GM19455 (cell line): ENCODE measurements around the gene USP7.
"Not testable (repeated sequence)": the region's sequence is repeated elsewhere in the genome, so short reads cannot be mapped to it uniquely, and the experiment has no call there.

Experiments
- ATAC-seq: cut with Tn5 transposase; IDR thresholded peaks from one replicate; pipeline ENCODE4 v1.9.1; 2021; ENCODE audit not compliant: unreplicated experiment

The USP7 gene

DNA sequence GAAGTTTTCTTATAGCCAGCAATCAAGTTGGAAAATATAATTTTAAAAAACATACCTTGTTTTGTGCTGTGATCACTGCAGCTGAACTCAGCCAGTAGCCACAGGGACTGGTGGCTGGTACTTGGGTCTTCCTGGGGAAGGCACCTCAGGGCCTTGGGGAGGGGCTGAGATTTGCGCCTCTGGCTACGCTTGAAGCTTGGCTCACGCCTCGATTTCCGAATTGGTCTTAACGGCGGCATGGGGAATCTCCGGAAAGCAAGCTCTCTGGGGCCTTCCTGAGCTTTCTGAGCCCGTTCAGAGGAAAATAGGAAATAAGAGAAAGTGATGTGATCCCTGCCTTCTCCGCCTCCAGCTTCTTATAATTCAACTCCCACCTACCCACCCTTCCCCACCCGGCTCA is 11.3 kb upstream of the USP7 start:
- no peak for ATAC-seq

DNA sequence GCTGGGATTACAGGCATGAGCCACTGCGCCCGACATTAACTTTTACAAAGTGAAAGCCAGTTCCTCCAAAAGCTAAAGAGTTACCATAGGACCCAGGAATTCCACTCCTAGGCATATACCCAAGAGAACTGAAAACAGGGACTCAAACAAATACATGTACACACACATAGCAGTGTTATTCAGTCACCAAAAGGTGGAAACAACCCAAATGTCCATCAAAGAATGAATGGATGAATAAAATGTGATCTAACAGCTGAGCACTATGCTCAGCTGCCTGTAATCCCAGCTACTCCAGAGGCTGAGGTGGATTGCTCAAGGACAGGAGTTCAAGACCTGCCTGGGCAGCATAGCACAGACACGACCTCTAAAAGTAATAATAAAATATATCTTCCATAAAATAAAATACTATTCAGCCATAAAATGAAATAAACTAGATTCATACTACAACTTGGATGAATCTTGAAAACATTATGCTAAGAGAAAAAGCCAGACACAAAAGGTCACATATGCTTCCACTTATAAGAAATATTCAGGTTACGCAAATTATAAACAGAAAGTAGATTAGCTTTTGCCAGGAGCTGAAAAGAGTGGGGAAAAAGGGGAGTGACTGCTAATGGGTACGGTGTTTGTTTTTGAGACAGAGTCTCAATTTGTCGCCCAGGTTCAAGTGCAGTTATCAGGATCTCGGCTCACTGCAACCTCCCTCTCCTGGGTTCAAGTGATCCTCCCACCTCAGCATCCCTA is 9.3 kb upstream of the USP7 start:
- no peak for ATAC-seq

DNA sequence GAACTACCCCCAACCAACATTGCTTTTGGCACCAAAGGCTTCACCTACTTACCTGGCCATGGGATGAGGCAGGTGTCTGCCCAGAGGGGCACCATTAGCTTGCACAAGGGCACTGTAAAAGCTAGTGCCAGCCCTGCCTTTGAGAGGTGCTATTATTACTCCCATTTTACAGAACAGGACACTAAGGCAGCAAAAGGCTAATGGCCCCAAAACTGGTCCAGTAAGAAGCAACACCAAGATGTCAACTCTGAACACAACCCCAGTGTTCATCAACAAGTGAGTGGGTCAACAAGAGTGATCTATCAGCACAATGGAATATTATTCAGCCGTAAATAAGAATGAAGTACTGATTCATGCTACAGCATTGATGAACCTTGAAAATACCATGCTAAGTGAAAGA is 7.7 kb upstream of the USP7 start:
- no peak for ATAC-seq

DNA sequence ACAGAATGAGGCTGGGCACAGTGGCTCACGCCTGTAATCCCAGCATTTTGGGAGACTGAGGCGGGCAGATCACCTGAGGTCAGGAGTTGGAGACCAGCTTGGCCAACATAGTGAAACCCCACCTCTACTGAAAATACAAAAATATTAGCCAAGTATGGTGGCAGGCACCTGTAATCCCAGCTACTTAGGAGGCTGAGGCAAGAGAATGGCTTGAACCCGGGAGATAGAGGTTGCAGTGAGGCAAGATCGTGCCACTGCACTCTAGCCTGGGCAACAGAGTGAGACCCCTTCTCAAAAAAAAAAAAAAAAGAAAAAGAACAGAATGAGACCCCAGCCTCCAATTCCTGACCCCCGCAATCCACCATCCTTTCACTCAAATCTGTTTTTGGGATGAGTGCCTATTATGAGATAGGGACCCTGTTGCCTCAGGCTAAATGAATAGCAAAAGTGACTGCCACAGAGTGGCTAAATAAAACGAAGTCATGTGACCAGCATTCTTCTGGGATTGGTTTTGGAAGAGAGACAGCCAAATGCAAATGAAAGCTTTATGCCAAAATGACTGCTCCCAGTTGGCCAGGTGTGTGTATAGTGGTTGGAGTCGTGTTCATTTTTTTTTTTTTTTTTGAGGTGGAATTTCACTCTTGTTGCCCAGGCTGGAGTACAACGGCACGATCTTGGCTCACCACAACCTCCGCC is 5.6 kb upstream of the USP7 start:
- not testable (repeated sequence) for ATAC-seq

DNA sequence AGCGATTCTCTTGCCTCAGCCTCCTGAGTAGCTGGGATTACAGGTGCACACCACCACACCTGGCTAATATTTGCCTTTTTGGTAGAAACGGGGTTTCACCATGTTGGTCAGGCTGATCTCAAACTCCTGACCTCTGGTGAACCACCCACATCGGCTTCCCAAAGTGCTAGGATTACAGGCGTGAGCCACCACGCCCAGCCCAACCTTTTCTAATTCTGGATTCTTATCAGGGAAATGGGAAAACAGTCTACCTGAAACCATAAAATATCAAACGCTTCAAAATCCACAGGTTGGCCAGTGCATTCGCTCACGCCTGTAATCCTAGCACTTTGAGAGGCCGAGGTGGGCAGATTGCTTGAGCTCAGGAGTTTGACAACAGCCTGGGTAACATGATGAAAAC is 4.3 kb upstream of the USP7 start:
- not testable (repeated sequence) for ATAC-seq

DNA sequence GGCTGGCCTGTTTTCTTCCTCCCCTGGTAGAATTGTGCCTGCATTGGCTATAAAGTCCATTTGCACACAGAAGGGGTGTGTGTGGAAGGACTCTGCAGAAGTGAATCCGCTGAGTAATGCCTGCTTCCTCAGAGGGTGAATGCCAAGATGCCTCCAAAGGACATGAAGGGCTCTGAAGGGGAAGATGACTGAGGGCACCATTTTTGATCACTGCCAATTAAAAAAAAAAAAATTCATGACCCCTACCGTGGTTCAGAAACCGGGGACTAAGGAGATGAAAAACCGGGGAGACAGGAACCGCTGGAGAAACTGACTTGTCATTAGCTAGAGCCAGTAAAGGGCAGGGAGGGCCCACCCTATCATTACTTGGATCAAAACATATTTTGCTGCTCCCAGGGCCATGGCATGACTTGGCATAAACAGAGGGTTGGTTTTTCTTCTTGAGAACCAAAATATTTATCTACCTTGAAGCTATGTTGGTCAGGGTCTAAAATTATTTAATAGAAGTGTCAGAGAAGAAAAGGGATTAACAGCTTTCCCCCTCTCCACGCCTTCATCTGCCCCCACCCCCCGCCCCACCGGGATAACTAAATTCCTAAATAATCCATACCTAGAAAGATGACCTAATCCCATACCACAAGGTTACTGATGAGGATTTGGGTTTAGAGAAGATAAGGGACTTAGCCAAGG is 3.6 kb upstream of the USP7 start:
- ATAC-seq, result no peak

DNA sequence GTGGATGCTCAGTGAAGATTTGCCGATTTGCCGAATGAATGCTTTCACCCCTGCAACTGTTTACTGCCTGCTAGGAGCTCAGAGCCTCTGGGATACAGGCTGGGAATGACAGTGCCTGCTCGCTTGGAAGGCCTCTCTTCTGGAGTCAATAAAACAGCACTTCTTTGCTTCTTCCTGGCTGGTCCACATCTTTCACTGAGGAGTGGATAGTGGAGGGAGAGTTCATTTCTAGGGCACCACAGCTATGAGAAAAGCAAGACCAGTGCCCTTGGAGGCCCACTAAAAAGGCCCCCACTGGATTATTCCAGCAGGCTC is 3.1 kb upstream of the USP7 start:
- ATAC-seq, result no peak

DNA sequence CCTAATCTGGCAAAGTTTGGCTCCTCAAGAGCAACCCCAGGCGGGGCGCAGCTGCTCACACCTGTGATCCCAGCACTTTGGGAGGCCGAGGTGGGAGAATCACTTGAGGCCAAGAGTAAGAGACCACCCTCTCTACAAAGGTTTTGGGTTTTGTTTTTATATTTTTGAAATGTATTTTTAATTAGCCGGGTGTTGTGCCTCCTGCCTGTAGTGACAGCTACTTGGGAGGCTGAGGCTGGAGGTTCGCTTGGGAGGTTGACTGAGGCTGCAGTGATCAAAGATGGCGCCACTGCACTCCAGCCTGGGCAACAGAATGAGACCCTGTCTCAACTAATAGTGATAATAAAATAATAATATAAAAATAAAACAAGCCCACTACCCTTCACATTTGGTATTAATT is 756 bp upstream of the USP7 start:
- no peak for ATAC-seq

DNA sequence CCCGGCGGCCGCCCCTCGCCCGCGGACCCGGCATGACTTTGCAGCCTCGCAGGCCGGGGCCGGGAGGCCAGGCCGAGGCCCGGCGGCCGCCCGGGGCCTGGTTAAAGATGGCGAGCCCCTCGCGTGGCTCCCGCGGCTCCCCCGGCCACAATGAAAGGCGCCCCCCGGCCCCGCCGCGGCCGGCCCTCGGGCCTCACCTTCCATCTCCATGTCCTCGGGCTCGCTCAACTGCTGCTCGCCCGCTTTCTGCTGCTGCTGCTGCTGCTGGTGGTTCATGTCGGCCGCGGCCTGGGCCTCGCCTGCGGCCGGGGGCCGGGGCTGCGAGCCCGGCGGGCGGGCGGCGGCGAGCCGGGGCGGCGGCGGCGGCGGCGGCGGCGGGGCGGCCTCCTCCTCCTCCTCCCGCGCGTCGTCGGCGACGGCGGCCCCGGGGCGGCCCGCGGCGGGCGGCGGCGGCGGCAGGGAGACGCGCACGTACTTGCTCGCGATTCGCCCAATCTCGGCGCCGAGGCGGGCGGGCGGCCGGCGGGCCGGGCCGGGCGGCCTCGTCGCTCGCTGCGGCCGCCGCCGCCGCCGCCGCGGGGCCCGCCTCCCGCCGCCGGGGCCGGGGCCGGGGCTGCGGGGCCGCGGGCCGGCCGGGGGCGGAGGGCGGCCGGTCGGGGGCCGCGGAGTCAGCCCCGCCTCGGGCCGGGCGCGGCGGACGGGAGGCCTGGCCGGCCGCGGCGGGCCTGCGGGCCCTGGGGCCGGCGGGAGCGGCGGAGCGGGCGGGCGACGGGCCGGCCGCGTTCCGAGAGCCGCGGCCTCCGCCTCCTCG is 491 bp downstream of the USP7 start:
- peak; percentile 1 for ATAC-seq

DNA sequence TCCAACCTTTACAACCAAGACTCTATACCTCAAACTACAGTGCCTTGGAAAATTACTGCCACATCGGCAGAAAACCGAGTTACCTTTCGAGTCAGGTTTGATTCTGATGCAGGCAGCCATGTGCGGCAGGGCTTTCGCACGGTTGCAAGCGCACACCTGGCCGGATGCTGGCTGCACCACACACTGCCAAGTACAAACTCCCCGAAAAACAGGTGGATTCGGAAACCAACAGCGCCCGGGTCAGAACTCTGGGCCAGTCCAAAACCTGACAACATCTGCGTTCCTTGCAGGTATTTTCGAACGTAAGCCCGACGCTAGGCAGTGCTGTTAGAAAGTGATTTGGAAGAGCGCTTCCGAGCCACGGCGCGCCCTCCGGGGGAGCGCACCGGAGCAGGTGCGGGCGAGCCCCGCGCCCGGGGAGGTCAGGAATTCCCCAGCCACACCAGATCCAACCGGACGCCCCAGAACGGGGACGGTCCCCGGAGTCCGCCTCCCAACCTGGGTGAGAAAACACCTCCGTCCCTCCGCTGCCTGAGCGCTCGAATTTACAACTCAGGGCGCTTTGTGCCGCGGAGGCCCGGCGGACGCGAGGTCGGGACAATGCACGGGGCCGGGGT is 1.2 kb downstream of the USP7 start:
- peak; percentile 39 for ATAC-seq

DNA sequence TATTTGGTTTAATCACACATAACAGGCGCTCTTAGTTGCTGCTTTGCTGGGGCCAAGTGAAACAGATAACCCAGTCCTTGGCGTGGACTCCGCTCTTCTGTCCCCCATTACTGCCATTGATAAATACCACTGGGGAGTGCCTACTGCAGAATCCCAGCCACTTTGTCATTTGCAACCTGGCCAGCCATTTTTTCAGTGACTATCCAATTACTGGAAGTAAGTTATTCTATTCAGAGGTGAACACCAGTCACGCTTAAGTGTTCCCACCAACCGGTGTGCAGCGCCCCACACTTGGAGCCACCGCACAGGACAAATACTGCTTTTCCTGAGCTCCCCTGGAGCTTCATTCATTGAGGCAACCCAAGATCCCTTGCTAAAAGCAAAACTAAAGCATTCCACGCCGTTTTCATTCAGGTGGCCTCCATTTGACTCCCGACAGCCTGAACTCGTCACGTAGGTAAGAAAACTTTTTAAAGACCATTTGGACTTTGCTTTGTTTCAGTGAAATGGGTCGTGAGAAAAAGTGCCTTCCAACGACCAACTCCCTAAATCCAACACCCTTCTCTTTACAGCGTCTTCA is 1.8 kb downstream of the USP7 start:
- no peak for ATAC-seq

DNA sequence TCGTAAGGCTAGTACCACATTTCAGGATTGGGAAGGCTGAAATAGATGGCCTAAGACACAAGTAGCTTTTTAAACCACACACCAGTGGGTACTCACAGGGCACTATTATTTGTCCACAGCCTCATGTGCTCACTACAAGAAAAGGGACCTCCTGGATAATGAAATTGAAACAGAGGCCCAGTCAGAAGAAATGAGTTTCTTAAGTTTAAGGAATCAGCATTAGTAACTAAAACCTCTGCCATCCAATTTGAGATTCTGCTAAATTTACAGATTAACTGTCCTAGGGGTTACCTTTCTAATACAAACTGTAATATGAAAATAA is 3.0 kb downstream of the USP7 start:
- ATAC-seq, result no peak

DNA sequence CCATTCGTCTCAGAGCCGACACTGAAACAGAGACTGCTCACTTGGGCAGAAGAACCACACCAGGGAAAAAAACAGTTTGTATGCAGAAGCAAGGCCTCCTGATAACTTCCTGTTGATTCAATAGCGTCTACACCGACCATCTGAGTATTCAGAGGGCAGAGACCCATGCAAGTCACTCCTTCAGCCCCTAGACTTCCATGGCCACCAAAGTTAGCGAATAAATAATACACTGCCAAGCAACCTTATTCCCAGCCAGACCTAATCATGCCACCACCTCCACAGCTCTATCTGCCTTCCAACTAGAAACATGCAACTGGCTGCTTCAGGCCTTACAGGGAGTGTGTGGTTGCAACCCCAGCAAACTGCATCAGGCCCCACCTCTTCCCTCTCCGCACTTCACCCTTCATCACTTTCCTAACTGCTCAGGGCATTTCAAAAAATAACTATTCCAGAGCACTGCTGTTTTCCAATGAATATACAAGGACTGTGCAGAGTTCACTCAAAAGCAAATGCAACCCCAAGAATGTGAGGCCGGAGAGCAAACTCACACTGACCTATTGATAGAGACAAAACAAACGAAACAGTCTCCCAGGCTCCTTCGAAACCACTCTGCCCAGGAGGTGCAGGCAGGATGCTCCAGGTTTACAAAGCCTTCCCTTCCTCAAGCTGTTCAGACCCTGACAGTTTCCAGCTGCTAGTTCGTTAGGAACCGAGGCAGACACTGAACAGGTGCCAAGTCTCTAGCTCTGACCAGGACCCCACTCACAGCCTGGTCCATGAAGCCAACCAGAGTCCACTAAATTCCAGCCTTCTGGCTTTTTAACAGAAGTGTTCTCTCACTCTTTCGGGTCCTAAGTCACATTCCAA is 3.6 kb downstream of the USP7 start:
- no peak for ATAC-seq

DNA sequence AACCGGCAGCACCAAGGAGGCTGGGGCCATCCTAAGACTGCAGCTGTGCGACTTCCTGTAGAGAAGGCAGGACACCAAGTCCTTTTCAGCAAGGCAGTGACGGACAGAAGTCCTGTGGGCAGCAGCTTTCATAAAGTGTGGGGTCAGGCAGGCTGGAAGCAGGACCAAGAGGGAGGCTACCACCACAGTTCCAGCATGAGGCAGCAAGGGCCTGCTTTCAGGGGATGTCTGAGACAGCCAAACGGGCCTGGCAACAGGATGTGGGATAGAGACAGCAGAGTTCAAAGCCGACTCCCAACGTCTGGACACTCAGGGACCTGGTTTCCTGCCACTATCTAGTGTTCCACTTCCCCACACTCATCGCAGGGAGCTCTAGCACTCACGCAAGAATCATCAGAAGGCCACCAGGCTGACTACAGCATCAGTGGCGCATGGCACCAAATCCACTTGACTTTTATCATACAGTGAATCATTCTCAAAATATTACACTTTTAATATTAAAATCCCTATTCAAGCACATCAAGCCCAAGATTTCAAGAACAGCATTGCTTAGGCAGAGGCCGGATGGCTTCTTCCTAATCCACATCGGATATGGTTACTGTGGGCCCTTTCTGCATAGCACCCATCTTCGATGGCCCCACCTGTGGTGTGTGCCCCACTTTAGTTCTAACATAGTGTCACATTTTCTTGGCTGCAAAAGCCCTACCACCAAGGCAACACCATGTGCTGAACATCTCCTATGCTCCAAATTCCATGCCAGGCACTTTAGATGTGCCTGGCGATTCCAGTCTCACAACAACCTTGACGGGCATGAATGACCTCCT is 5.2 kb downstream of the USP7 start:
- ATAC-seq, result no peak

DNA sequence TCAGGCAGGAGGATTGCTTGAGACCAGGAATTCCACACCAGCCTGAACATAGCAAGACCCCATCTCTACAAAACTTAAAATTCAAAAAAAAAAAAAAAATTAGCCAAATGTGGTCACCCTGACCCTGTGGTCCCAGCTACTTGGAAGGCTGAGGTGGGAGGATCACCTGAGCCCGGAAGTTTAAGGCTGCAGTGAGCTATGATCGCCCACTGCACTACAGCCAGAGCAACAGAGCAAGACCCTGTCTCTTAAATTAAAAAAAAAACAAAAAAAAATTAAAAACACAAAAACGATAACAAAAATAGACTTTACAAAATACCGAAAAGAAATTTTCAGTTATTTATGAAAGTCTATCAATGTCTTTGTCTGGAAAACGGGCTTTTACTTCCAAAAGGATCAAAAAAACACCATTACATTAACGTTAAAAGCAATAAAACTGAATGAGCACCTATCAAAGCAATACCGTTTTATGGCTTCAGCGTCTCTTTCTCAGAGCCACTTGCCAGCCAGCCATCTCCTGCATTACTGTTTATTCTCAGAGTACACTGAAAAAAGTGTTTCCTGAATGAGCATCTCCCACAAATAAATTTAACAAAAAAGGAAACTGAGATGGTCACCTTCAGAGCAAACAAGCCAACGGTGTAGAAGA is 6.1 kb downstream of the USP7 start:
- ATAC-seq, result no peak

DNA sequence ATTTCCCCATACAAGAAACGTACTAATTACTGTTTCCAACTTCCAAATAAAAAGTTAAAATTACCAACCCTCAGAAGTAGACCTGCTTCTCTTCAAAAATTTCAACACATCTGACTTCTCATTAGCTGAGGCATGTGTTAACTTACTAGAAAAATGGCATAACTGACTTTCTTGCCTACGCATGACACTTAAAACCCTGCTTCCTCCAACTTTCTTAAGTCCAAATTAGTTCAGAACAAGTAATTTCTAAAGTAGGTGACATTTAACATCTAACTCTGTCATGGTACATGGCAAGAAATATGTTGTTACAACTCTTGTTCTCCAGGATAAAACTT is 6.7 kb downstream of the USP7 start:
- no peak for ATAC-seq

DNA sequence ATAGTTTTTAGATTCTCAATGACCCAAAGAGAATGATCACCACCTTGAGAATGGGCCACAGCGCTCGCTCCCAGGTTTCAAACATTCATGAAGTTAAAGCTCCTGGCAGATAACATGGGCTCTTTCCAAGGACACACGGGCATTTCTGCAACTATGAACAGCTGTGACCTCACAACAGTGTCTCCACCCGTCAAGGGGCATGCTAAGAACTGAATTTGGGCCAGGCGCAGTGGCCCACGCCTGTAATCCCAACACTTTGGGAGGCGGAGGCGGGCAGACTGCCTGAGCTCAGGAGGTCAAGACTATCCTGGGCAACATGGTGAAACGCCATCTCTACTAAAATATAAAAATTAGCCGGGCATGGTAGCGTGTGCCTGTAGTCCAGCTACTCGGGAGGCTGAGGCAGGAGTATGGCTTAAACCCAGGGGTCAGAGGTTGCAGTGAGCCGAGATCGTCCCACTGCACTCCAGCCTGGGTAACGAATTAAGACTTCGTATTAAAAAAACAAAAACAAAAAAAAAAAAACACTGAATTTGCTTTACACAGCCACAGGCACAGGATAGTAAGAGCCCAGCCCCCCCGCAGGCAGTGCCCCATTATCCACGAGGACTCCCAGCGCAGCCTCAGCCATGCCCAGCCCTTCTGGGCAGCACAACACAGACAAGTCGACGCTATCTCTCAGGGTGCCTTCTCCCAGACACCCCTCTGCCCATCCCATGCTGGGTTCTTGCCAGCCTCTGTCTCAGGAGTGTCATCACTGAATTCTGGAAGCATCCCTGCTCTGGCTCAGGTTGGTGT is 7.2 kb downstream of the USP7 start:
- ATAC-seq, result no peak

DNA sequence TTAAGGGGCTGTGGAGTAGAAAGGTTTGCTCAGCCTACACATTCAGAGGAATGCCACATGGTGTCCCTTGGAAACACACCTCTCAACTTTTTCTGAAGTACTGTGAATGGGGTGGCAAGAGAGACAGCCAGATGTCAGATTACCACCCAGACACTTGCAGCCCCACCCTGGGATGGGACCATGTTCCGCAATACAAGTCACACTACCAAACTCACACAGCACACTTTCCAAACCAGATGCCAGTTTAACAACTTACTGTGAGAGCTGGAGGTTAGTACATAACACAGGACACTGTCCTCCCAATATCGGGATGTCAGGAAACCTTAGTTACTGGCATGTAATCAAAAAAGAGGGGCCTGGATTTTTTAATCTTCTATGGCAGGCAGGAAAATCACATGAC is 7.9 kb downstream of the USP7 start:
- ATAC-seq, result no peak
